ENCODE measurements around the gene SASH1. TPM values are rescaled to one million over a fixed set of nuclear protein-coding genes. Genes with fewer than 3 reads are reported as not detected.
"Not testable (repeated sequence)": the region's sequence is repeated elsewhere in the genome, so short reads cannot be mapped to it uniquely, and the experiment has no call there.

Gene SASH1
- total RNA-seq, 1 experiment from 2014 or later, result 11.7 TPM

GRCh38 chr6:148379966-148380713, 37.5 kb downstream of the SASH1 start:
- Histone ChIP-seq H3K27ac (ENCODE audit: low read depth, low read length) (no peak overlapping the region), H2AFZ (ENCODE audit: low read depth, low read length, poor library complexity, severe bottlenecking) (no peak overlapping the region), H3K27me3 (ENCODE audit: insufficient read depth, low read length) (no peaks in the 10 kb centered on the region), H4K20me1 (ENCODE audit: insufficient read depth) (no peaks in the 10 kb centered on the region), H3K36me3 (ENCODE audit: control insufficient read depth in 1 of 2, insufficient read depth in 2 of 2, low read length in 2 of 2) (no peaks in the 10 kb centered on the region), H3K9me2 (ENCODE audit: insufficient read depth) (no peaks in the 10 kb centered on the region), H3K4me2 (ENCODE audit: low read length) (no peak overlapping the region), H3K9me3 (ENCODE audit: control insufficient read depth in 1 of 2, insufficient read depth in 1 of 2, low read depth in 1 of 2, low read length in 2 of 2) (no peaks in the 10 kb centered on the region), H3K4me1 (ENCODE audit: control insufficient read depth in 1 of 2, insufficient read depth in 2 of 2, low read length in 2 of 2) (peaks cover 0 to 11% of the 10 kb centered on the region in 2 experiments; a peak in 2 of 4 replicates), H3K79me2 (ENCODE audit: insufficient read depth, low read length) (no peaks in the 10 kb centered on the region), H3K4me3 (replicated peaks in 1 of 2; ENCODE audit: low read depth in 1 of 2, low read length in 2 of 2) (no peak overlapping the region), H3K9ac (ENCODE audit: low read length) (no peak overlapping the region)
- ChIA-PET CTCF (no interaction called here), POLR2A (no interaction called here), RAD21 (ENCODE audit: low non-redundant PET in 1 of 2, low total read pairs in 2 of 2, uncharacterized antibody in 2 of 2, unreplicated experiment in 2 of 2) (no interaction called here)
- TF ChIP-seq, protein P1, sequence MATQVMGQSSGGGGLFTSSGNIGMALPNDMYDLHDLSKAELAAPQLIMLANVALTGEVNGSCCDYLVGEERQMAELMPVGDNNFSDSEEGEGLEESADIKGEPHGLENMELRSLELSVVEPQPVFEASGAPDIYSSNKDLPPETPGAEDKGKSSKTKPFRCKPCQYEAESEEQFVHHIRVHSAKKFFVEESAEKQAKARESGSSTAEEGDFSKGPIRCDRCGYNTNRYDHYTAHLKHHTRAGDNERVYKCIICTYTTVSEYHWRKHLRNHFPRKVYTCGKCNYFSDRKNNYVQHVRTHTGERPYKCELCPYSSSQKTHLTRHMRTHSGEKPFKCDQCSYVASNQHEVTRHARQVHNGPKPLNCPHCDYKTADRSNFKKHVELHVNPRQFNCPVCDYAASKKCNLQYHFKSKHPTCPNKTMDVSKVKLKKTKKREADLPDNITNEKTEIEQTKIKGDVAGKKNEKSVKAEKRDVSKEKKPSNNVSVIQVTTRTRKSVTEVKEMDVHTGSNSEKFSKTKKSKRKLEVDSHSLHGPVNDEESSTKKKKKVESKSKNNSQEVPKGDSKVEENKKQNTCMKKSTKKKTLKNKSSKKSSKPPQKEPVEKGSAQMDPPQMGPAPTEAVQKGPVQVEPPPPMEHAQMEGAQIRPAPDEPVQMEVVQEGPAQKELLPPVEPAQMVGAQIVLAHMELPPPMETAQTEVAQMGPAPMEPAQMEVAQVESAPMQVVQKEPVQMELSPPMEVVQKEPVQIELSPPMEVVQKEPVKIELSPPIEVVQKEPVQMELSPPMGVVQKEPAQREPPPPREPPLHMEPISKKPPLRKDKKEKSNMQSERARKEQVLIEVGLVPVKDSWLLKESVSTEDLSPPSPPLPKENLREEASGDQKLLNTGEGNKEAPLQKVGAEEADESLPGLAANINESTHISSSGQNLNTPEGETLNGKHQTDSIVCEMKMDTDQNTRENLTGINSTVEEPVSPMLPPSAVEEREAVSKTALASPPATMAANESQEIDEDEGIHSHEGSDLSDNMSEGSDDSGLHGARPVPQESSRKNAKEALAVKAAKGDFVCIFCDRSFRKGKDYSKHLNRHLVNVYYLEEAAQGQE (IDR thresholded peaks at IDR 0.05; ENCODE audit: low read depth), result no peak
- TF ChIP-seq SP1 (IDR thresholded peaks at IDR 0.05; ENCODE audit: low read depth), result no peak
- no peak for TF ChIP-seq ZNF274 (IDR thresholded peaks at IDR 0.05; ENCODE audit: low read depth, low read length)
- no peak for TF ChIP-seq SRF (IDR thresholded peaks at IDR 0.05; ENCODE audit: low read depth)
- TF ChIP-seq RAD21 (IDR thresholded peaks at IDR 0.05; ENCODE audit: low read depth), result no peak
- TF ChIP-seq JUND (IDR thresholded peaks at IDR 0.05), result no peak
- TF ChIP-seq FOSL1 (IDR thresholded peaks at IDR 0.05; ENCODE audit: low read depth), result no peak
- no peak for DNase-seq (ENCODE audit: low read depth, low spot score)
- no peak for ATAC-seq
- intact Hi-C loops (cut with micrococcal nuclease), result no loop called here
- no TSS peak for BruUV-seq (replicated peaks)

GRCh38 chr6:148382051-148382450, 39.4 kb downstream of the SASH1 start:
- BruUV-seq (replicated peaks); H3K4me3 ChIP-seq (replicated peaks in 1 of 2; ENCODE audit: low read depth in 1 of 2, low read length in 2 of 2); H3K27ac ChIP-seq (ENCODE audit: low read depth, low read length); H3K9me2 ChIP-seq (ENCODE audit: insufficient read depth); H3K79me2 ChIP-seq (ENCODE audit: insufficient read depth, low read length); intact Hi-C loops (cut with micrococcal nuclease); H3K4me1 ChIP-seq (ENCODE audit: control insufficient read depth in 1 of 2, insufficient read depth in 2 of 2, low read length in 2 of 2); H3K36me3 ChIP-seq (ENCODE audit: control insufficient read depth in 1 of 2, insufficient read depth in 2 of 2, low read length in 2 of 2); ATAC-seq; RAD21 ChIA-PET (ENCODE audit: low non-redundant PET in 1 of 2, low total read pairs in 2 of 2, uncharacterized antibody in 2 of 2, unreplicated experiment in 2 of 2); H4K20me1 ChIP-seq (ENCODE audit: insufficient read depth); H2AFZ ChIP-seq (ENCODE audit: low read depth, low read length, poor library complexity, severe bottlenecking); H3K4me2 ChIP-seq (ENCODE audit: low read length); DNase-seq (ENCODE audit: low read depth, low spot score); H3K9me3 ChIP-seq (ENCODE audit: control insufficient read depth in 1 of 2, insufficient read depth in 1 of 2, low read depth in 1 of 2, low read length in 2 of 2); H3K9ac ChIP-seq (ENCODE audit: low read length); H3K27me3 ChIP-seq (ENCODE audit: insufficient read depth, low read length); CTCF ChIA-PET: not testable (repeated sequence)
- POLR2A ChIA-PET, result interaction anchor here (0.7 kb wide), 1 partner anchor 15 kb away, joined by 3 read pairs; no protein-coding TSS in a partner anchor
